WERI-Rb-1 (cell line): ENCODE results near the gene ZFR2.

Experiments used
- DNase-seq: peaks from one replicate; pipeline ENCODE4 v3.0.0-alpha.2; 2020
- H3K27ac ChIP-seq: fragments of 250-450 bp; sonication (Bioruptor Pico); 2 replicates; pipeline ENCODE4 v1.5.1; 2020; ENCODE audit warnings: mild to moderate bottlenecking, moderate library complexity
- H3K27me3 ChIP-seq: fragments of 250-450 bp; sonication (Bioruptor Pico); 2 replicates; pipeline ENCODE4 v1.5.1; 2021; ENCODE audit warnings: mild to moderate bottlenecking, low read depth, moderate library complexity; ENCODE audit not compliant: insufficient read depth, severe bottlenecking
- H3K36me3 ChIP-seq: fragments of 250-450 bp; sonication (Bioruptor Pico); 2 replicates; pipeline ENCODE4 v1.5.1; 2020; ENCODE audit warnings: mild to moderate bottlenecking, moderate library complexity
- H3K4me3 ChIP-seq: 2 replicates; pipeline ENCODE4 v1.5.1; 2011; ENCODE audit warnings: low read depth, mild to moderate bottlenecking, control low read depth, low read length
- H3K9me3 ChIP-seq: fragments of 250-450 bp; sonication (Bioruptor Pico); 2 replicates; pipeline ENCODE4 v1.5.1; 2021; ENCODE audit warnings: mild to moderate bottlenecking, moderate library complexity; ENCODE audit not compliant: severe bottlenecking
- TF ChIP-seq, protein P1 (sequence below): IDR thresholded peaks from 2 replicates; pipeline ENCODE4 v1.5.1; 2011; ENCODE audit warnings: low read depth, mild to moderate bottlenecking, control low read depth, inconsistent platforms, low read length

Gene ZFR2

DNA sequence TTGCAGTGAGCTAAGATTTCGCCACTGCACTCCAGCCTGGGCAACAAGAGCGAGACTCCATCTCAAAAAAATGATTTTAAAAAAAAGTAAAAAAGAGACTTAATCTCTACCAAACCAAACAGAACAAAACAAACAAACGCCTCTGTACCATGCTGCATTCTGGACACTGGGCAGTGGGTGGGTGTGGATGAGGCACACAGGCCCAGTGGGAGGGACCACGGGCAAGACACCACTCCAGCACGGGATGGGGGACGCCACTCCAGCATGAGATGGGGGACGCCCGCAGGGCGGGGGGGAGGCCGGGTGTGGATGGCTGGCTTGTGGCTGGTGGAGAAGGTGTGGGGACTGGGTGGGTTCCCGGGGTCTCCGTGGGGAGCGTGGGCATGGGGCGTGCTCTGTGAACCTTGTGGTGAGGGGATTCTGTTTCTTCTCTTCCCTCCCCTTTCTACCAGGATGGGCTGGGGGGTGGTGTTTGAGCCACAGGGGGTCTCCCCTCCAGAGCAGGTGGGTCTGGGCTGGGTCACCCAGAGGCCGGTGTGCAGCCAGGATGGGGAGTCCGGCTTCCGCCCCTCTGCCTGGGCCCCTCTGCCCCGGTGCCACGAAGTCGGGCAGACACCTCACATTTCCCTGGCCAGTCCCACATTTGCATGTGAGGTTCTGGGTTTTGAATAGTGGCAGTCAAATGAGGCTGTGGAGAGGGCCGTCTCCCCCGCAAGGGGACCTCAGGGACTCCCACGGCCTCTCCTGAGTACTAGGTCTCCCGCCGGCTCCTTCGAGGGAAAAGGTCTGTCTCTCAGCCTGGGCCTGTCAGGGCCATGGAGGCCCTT is 58.7 kb downstream of the ZFR2 start:
- no peak overlapping the region for H3K27ac ChIP-seq
- no peaks in the 10 kb centered on the region for H3K9me3 ChIP-seq
- H3K4me3 ChIP-seq: no peak overlapping the region
- TF ChIP-seq, protein P1, sequence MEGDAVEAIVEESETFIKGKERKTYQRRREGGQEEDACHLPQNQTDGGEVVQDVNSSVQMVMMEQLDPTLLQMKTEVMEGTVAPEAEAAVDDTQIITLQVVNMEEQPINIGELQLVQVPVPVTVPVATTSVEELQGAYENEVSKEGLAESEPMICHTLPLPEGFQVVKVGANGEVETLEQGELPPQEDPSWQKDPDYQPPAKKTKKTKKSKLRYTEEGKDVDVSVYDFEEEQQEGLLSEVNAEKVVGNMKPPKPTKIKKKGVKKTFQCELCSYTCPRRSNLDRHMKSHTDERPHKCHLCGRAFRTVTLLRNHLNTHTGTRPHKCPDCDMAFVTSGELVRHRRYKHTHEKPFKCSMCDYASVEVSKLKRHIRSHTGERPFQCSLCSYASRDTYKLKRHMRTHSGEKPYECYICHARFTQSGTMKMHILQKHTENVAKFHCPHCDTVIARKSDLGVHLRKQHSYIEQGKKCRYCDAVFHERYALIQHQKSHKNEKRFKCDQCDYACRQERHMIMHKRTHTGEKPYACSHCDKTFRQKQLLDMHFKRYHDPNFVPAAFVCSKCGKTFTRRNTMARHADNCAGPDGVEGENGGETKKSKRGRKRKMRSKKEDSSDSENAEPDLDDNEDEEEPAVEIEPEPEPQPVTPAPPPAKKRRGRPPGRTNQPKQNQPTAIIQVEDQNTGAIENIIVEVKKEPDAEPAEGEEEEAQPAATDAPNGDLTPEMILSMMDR: no peak
- DNase-seq: no peak
- H3K27me3 ChIP-seq: no peaks in the 10 kb centered on the region
- H3K36me3 ChIP-seq: no peaks in the 10 kb centered on the region

DNA sequence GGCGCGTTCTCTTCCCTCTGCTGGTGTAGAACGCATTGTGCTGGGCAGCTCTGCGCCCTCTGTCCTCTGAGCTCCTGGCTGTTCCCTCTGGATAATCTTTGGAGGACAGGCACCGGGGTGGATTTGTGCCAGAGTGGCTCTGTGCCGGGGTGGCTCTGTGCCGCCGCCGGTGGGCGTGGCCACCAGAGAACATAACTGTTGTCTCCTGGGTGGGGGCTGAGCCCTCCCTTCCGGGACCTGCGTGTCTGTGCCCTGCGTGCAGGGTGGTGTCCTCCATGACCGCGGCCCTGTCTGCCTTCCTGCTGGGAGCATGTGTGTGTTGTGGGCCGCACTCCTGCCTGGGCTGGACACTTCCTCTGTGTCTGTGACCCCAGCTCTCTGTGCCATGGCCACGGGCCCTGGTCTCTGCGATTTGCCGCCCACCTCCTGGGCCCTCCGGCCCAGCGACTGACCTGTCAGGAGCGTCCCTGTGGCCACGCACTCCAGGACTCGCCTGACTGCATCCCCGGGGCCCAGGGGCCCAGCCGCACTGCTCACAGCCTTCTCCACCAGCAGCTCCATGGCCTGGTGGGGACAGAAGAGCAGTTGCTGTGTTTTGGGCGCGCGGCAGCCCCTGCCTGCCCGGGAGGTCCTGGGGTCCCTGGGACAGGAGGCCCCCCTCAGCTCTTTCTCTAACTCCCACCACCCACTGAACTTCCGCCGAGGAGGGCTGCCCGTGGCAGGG is 60.3 kb downstream of the ZFR2 start:
- TF ChIP-seq, protein P1: no peak
- DNase-seq: no peak
- Histone ChIP-seq H3K27ac (no peak overlapping the region), H3K9me3 (no peaks in the 10 kb centered on the region), H3K36me3 (no peaks in the 10 kb centered on the region), H3K4me3 (no peak overlapping the region), H3K27me3 (no peaks in the 10 kb centered on the region)

DNA sequence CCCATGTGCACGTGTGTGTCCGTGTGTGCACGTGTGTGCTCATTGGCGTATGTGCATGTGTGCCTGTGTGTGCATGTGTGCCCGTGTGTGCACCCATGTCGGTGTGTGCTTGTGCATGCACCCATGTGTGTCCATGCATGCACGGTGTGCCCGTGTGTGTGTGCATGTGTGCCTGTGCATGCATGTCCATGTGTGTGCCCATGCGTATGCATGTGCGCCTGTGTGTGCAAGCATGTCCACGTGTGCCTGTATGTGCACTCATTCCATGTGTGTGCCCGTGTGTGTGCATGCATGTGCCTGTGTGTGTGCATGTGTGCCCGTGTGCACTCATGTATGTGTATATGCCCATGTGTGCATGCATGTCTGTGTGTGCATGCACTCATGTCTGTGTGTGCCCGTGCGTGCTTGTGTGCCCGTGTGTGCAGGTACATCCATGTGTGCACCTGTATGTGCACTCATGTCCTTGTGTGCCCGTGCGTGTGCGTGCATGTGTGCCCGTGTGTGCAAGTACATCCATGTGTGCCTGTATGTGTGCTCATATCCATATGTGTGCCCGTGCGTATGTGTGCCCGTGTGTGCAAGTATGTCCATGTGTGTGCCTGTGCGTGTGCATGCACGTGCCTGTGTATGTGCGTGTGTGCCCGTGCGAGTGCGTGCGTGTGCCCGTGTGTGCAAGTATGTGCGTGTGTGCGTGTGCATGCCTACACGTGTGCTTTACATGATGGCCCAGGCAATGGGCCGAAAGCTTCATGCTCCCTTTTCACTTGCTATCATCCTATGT is 61.1 kb downstream of the ZFR2 start:
- Histone ChIP-seq H3K36me3 (no peaks in the 10 kb centered on the region), H3K27ac (no peak overlapping the region), H3K4me3 (no peak overlapping the region), H3K27me3 (no peaks in the 10 kb centered on the region), H3K9me3 (no peaks in the 10 kb centered on the region)
- DNase-seq: no peak
- TF ChIP-seq, protein P1: no peak

DNA sequence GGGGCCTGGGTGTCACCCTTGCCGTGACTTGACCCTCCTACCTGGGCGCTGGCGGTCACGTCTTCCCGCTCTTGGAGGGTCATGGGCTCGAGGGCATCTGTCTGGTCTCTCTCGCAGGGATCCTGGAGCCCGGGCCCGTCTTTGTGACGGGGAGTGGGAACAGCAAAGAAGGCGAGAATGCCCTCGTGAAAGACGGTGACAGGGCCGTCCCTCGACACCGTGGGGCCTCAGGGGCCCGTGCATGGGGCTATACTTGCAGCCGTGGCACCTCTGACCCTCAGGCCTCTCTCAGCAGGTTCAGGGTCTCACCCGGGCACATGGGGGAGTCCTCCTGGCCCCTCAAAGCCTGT is 61.7 kb downstream of the ZFR2 start:
- H3K36me3 ChIP-seq: no peaks in the 10 kb centered on the region
- H3K27me3 ChIP-seq: no peaks in the 10 kb centered on the region
- no peak overlapping the region for H3K4me3 ChIP-seq
- TF ChIP-seq, protein P1: no peak
- H3K27ac ChIP-seq: no peak overlapping the region
- no peaks in the 10 kb centered on the region for H3K9me3 ChIP-seq
- DNase-seq: no peak

DNA sequence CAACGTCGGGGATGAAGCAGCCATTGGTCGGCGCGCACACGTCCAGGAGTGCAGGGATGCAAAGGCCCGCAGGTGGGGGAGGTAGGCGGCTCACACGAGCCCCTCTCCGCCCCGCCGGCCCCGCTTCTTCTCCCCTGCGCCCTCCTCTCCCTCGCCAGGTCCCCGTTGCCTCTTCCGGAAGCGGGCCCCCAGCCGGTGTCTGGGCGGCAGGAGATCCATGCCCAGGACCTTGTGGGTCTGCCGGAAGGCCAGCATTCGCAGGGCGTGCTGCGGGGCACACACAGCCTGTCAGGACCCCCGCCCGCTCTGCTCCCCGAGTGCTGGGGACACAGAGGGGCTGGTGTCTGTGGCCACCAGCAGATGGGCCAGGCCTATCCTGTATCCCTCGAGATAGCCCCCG is 63.0 kb downstream of the ZFR2 start:
- Histone ChIP-seq H3K27ac (no peak overlapping the region), H3K27me3 (no peaks in the 10 kb centered on the region), H3K9me3 (no peaks in the 10 kb centered on the region), H3K4me3 (no peak overlapping the region), H3K36me3 (no peaks in the 10 kb centered on the region)
- DNase-seq: no peak
- TF ChIP-seq, protein P1: no peak
